Ectodermal cell (in vitro differentiated cells): Measurements from ENCODE around the gene NUTM2E. TPM values are rescaled to one million over a fixed set of nuclear protein-coding genes. Genes with fewer than 3 reads are reported as not detected.
"Not testable (repeated sequence)": the region's sequence is repeated elsewhere in the genome, so short reads cannot be mapped to it uniquely, and the experiment has no call there.

Experiments
- H3K27ac ChIP-seq: 2 replicates; pipeline ENCODE4 v1.7.0; 2013; ENCODE audit warnings: mild to moderate bottlenecking, low read depth, low read length; ENCODE audit not compliant: insufficient read depth, poor library complexity, severe bottlenecking
- H3K27me3 ChIP-seq: 2 replicates; pipeline ENCODE4 v1.7.0; 2013; ENCODE audit warnings: mild to moderate bottlenecking, low read length; ENCODE audit not compliant: insufficient read depth, control insufficient read depth, poor library complexity, severe bottlenecking
- H3K36me3 ChIP-seq: one replicate; pipeline ENCODE4 v1.7.0; 2013; ENCODE audit warnings: low read length; ENCODE audit not compliant: control insufficient read depth, insufficient read depth
- H3K4me1 ChIP-seq: one replicate; pipeline ENCODE4 v1.7.0; 2013; ENCODE audit warnings: low read length; ENCODE audit not compliant: control insufficient read depth, insufficient read depth
- H3K4me3 ChIP-seq: 2 replicates; pipeline ENCODE4 v1.7.0; 2013; ENCODE audit warnings: low read depth, low read length, control low read depth; ENCODE audit not compliant: insufficient read depth
- H3K9me3 ChIP-seq: 2 replicates; pipeline ENCODE4 v1.7.0; 2013; ENCODE audit warnings: mild to moderate bottlenecking, low read length, moderate library complexity; ENCODE audit not compliant: control insufficient read depth
- WGBS, 2 experiments: methylation state at CpG; one replicate each; pipeline ENCODE4 v1.1.7; 2013; ENCODE audit warnings: missing lambda C conversion rate in 2 of 2; 5-methylcytosine and 5-hydroxymethylcytosine counted together
- polyA plus RNA-seq, 4 experiments: library from polyadenylated mRNA; stranded (reverse); fragments of 50-300 nt; gene quantifications; one replicate each; pipeline ENCODE4 v1.2.3, GENCODE V29; 2013

Gene NUTM2E, protein sequence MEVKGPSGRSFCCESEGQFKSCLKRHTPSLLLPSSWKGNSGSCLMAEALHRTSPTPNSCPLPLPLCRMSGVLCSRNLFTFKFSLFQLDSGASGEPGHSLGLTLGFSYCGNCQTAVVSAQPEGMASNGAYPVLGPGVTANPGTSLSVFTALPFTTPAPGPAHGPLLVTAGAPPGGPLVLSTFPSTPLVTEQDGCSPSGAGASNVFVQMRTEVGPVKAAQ (N-terminal part only)
- polyA plus RNA-seq (2013, experiment 1 of 4) = 0.20 TPM
- polyA plus RNA-seq (2013, experiment 2 of 4) = 0.07 TPM
- not detected for polyA plus RNA-seq (2013, experiment 3 of 4)
- polyA plus RNA-seq (2013, experiment 4 of 4) = 0.08 TPM

GRCh38 chr10:79826496-79827215, at the start of gene NUTM2E:
Gene NUTM2E (plus strand): TSS chr10:79826739. CDS start chr10:79841741, 15,002 bp downstream.
- 0% methylated on average over 28 to 29 of the region's 78 CpGs for WGBS, 2 experiments
- peak within 1 kb of the TSS; percentile 52 for H3K4me3 ChIP-seq
- peak within 1 kb of the TSS; percentile 89 for H3K27ac ChIP-seq
- not testable (repeated sequence) for H3K27me3 ChIP-seq, H3K4me1 ChIP-seq, H3K36me3 ChIP-seq, H3K9me3 ChIP-seq

- not testable (repeated sequence) for H3K27me3 ChIP-seq, H3K4me1 ChIP-seq, H3K9me3 ChIP-seq, H3K27ac ChIP-seq, H3K36me3 ChIP-seq, H3K4me3 ChIP-seq
These were observed 48.5 kb upstream of the NUTM2E start for GRCh38 chr10:79777997-79778396.

DNA sequence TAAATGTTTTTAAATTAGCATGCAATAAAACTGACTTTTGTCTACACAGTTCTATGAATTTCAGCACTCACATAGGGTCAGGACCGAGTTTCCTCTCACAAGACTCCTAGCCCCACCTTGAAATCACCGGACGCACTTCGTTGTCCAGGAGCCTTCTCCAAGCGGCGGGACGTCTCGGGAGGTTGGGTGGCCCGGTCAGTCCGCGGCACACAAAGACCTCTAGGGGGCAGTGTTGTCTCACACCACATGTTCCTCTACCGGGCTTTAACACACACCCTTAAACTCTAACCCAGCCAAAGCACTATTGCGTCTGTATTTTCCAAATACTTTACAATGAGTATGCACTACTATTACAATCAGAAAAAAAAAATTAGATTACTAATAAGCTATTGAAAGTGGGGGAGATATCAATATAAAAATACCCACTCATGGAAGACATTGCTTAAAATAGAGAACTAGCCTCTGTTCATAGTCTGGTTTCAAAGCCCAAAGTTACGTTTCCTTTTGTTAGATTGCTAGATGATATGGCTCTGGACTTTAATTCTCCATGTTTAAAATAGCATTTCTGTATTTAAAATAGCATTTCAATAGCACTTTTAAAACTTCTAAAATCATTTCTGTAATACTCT, 47.1 kb upstream of the NUTM2E start:
- not testable (repeated sequence) for H3K4me3 ChIP-seq, H3K9me3 ChIP-seq, H3K27ac ChIP-seq, H3K4me1 ChIP-seq, H3K27me3 ChIP-seq, H3K36me3 ChIP-seq
- WGBS, 2 experiments = 13 to 17% methylated on average over 7 to 9 of the region's 14 CpGs

DNA sequence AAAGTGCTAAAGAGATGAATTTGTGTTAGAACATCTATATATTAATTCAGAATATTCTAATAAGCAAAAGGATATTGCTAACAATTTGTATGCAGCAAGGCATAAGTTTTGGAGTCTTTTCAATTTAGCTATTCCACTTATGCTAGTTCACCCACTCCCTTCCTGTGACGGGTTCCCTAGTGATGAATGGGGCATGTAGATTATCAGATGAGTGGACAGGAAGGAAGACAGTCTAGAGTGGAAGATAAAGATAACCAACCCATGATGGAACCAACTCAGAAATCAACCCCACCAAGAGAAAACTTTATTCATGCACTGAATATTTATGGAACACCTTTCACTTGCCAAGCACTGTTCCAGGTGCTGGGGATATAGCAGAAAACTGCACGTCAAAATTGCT, 46.5 kb upstream of the NUTM2E start:
- not testable (repeated sequence) for H3K36me3 ChIP-seq

GRCh38 chr10:79781584-79781983, 45.0 kb upstream of the NUTM2E start:
- H3K36me3 ChIP-seq, H3K27me3 ChIP-seq, H3K9me3 ChIP-seq, H3K27ac ChIP-seq, H3K4me3 ChIP-seq, H3K4me1 ChIP-seq: not testable (repeated sequence)
- 88 to 100% methylated on average over 3 of the region's 3 CpGs for WGBS, 2 experiments

More for the DNA sequence above, 46.5 kb upstream of the NUTM2E start:
- not testable (repeated sequence) for H3K4me1 ChIP-seq, H3K27ac ChIP-seq, H3K9me3 ChIP-seq, H3K27me3 ChIP-seq, H3K4me3 ChIP-seq
- no CpG with 5 or more reads among the region's 2 CpGs for WGBS, 2 experiments

DNA sequence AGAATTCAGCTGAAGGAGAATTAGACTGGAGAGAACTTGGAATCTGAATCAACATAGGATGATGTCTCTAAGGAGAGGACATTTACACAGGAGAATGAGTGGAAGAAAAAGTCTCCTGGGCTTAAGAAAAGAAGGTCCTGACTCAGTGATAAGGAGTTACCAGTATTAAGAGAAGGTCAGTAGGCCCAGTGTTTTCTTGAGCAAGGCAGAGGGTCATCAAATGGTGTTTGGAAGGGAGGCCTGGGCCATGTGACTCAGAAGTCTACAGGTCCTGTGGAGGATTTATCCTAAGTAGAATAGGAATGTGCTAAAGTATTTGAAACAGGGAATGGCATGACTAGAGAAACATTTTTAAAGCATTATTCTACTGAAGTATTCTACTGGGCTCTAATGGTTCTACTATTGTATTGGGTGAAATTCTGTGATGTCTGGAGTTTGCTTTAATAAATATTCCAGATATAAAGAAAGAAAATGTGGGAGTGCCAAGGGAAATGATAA, 39.0 kb upstream of the NUTM2E start:
- H3K27me3 ChIP-seq, H3K4me3 ChIP-seq: not testable (repeated sequence)

GRCh38 chr10:79789351-79789750, 37.2 kb upstream of the NUTM2E start:
- not testable (repeated sequence) for H3K36me3 ChIP-seq, H3K4me3 ChIP-seq, H3K4me1 ChIP-seq, H3K27me3 ChIP-seq, H3K9me3 ChIP-seq, H3K27ac ChIP-seq
- no CpG with 5 or more reads among the region's 2 CpGs for WGBS, 2 experiments

More for the DNA sequence above, 39.0 kb upstream of the NUTM2E start:
- not testable (repeated sequence) for H3K27ac ChIP-seq, H3K4me1 ChIP-seq, H3K36me3 ChIP-seq, H3K9me3 ChIP-seq

DNA sequence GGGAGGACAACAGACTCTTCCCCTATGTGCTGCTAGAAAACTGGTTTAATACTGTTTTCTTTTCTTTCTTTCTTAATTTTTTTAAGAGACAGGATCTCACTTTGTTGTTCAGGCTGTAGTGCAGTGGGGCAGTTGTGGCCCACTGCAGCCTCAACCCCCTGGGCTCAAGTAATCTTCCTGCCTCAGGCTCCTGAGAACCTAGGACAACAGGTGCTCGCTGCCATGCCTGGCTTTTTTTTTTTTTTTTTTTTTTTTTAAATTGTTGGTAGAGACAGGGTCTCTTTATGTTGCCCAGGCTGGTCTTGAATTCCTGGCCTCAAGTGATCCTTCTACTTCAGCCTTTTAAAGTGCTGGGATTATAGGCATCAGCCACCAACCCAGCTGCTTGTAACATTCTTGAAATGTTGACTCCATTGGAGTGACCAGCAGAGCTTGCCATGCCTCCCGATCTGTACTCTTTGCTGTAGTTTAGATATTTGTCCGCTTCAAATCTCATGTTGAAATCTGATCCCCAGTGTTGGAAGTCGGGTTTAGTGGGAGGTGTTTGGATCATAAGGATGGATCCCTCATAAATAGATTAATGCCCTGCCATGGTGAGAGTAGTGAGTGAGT, 34.5 kb upstream of the NUTM2E start:
- H3K27me3 ChIP-seq, H3K27ac ChIP-seq, H3K36me3 ChIP-seq, H3K4me3 ChIP-seq, H3K9me3 ChIP-seq, H3K4me1 ChIP-seq: not testable (repeated sequence)
- WGBS, 2 experiments = 100% methylated on average over 1 of the region's 4 CpGs; no CpG with 5 or more reads in 1 of the 2 experiments

DNA sequence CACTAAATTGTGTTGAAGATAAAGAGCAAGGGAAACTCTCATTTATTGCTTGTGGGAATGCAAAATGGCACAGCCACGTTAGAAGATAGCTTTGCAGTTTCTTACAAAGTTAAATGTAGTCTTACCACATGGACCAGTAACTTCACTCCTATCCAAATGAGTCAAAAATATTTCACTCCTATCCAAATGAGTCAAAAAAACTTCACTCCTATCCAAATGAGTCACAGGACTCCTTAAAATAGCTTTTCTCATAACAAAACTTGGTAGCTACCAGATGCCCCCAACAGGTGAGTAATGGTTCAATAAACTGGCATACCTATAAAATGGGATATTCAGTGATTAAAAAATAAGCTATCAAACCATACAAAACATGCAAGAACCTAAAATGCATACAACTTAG, 27.2 kb upstream of the NUTM2E start:
- H3K27ac ChIP-seq, H3K4me1 ChIP-seq, H3K4me3 ChIP-seq, H3K36me3 ChIP-seq, H3K9me3 ChIP-seq, H3K27me3 ChIP-seq: not testable (repeated sequence)
- WGBS, 2 experiments = no CpG with 5 or more reads among the region's 1 CpG

GRCh38 chr10:79805857-79806256, 20.7 kb upstream of the NUTM2E start:
- H3K27ac ChIP-seq, H3K9me3 ChIP-seq, H3K4me1 ChIP-seq, H3K27me3 ChIP-seq, H3K4me3 ChIP-seq, H3K36me3 ChIP-seq: not testable (repeated sequence)
- WGBS, 2 experiments = 100% methylated on average over 1 of the region's 2 CpGs; no CpG with 5 or more reads in 1 of the 2 experiments
